Measurements from ENCODE around the gene CD58.

- TF ChIP-seq POLR2A (IDR thresholded peaks at IDR 0.05) (no peak), CTCF (IDR thresholded peaks at IDR 0.05) (no peak), EP300 (IDR thresholded peaks at IDR 0.05) (no peak)
Observed at GRCh38 chr1:116534014-116534739, 36.6 kb downstream of the CD58 start.

Data from ovary (tissue), 3 donors.